HG03039 (cell line): ENCODE data around the gene ASPA.

Experiments
- ATAC-seq: cut with Tn5 transposase; IDR thresholded peaks from one replicate; pipeline ENCODE4 v1.9.1; 2021; ENCODE audit warnings: mild to moderate bottlenecking, moderate library complexity; ENCODE audit not compliant: unreplicated experiment

The ASPA gene

DNA sequence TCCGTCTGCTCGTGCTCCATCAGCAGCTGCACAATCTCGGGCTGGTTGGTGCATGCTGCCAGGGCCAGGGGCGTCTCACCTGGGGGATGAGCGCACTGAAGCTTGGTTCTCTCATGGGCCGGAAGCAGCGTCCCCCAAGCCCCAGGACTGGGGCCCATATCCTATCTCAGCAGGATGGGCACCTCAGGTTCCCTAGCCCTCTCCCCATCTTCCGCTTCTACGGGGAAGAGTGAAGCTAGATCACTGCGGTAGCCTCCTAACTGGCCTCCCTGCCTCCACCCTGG is 57.0 kb downstream of the ASPA start:
- no peak for ATAC-seq

DNA sequence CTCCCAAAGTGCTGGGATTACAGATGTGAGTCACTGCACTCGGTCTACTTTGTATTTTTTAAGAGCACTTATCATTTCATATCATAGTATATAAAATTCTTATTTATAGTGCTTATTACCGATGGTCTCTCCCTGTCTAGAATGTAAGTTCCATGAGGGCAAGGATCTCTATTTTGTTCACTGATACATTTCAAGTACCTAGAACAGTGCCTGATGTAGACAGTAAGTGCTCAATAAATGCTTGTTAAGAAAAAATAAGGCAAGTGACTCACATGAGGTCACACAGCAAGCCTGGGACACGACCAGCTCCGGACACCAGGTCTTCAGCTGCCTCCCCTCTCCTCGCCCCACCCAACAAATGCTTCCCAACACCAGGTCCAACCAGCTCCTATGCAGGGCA is 58.0 kb downstream of the ASPA start:
- no peak for ATAC-seq

DNA sequence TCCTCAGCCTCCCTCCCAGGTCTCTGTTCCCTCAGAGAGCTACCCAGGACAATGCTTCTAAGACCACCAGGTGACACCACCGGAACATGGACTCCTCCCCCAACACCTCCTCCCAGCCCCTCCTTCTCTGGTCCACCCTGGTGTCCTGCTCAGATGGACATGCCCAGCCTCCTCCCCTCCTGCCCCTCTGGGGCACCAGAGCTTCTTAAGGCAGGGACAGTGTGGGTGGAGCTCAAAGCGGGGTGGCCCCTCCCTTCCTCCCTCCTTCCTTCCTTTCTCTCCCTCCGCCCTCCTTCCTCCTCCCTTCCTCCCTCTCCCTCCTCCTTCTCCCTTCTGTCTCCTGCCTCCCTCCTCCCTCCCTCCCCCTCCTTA is 59.1 kb downstream of the ASPA start:
- no peak for ATAC-seq

DNA sequence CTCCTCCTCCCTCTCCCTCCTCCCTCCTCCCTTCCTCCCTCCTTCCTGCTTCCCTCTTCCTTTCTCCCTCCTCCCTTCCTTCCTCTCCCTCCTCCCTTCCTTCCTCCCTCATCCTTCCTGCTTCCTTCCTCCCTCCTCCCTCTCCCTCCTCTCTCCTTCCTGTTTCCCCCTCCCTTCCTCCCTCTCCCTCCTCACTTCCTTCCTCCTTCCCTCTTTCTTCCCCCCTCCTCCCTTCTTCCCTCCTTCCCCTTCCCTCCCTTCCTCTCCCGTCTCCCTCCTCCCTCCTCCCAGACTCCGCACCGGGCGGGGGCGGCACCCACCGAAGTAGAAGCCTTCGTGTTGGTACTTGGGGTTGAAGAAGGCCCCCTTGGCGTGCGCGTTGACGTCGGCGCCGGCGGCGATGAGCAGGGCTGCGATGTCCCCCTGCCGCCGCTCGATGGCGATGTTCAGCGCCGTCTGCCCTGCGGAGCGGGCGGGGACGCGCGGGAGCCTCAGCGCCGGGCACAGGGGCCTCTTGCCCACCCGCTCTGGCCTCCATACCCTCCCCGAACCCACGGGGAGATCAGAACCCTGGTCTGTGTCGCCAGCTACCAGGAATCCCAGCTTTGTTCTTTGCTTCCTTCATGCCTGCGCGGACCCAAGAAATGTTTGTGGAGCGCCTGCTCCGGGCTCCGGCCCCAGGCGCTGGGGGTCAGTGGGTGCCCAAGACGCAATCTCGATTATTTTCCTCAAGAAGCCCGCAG is 59.6 kb downstream of the ASPA start:
- ATAC-seq: no peak

DNA sequence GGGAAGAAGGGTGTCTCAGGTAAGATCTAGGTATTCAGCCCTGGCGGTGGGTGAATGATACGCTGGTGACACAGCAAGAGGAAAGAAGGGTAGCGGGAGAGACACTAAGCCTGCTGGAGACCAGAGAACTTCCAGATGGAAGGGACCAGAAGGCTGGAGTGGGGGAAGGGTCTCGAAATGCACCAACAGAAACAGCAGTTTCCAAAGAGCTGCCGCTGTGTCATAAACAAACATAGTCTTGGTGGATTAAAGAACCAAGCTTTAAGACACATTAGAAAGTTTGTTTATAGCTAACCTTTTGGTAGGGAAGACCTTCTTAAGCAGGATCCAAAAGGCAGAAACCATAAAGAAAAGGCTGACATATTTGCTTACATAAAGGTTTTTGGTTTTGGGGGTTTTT is 60.9 kb downstream of the ASPA start:
- no peak for ATAC-seq

DNA sequence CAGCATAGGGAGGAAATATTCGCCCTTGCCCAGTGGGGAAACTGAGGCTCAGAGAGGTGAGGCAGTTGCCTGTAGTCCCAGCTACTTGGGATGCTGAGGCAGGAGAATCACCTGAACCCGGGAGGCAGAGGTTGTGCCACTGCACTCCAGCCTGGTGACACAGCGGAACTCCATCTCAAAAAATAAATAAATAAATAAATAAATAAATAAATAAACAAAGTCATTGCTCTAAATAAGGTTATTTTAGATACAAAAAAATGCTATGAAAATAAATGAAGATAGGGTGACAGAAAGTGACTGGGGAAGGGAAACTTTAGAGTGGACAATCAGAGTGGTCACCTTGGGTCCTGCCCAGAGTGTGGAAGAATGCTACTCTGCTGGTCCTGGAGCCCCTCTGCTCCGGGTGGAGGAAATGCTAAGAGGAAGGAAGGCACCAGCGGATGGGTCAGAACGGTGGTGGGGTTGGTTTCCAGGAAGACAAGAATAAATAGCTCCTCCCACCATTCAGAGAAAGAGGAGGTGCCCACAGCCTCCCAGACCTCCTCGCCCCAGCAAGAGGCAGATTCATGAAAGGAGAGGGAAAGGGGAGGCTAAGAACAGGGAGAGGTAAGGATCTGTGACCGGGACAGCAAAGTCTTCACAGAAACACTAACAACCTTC is 64.2 kb downstream of the ASPA start:
- ATAC-seq: no peak

DNA sequence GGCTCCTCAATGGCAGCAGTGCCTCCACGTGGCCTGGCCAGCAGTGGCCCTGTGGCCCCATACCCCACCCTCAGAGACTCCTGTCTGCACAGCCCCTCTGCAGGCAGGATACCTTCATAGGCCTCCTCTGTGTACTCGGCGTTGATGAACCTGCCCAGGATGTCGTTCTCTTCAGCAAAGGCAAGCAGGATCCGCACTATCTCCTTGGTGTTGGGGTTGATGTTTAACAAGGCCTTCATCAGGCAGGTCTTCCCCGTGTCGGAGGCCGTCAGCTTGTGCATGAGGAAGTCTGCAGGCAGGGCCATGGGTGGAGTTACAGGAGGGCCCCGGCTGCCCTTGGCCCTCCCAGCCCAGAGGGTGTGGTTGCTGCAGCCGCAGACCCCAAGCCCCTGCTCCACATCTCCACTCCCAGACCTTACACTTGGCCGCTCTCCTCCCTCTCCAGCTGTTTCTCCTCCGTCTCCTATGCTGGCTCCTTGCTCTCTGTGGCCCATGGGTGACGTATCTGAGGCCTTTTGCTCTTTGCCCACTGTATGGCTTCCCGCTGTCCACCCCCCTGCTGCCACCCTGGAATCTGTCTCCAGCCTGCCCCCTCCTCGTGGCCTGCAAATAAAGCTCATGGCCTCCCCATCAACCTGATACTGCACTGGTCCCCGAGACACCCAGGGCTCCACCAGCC is 66.8 kb downstream of the ASPA start:
- ATAC-seq: no peak

DNA sequence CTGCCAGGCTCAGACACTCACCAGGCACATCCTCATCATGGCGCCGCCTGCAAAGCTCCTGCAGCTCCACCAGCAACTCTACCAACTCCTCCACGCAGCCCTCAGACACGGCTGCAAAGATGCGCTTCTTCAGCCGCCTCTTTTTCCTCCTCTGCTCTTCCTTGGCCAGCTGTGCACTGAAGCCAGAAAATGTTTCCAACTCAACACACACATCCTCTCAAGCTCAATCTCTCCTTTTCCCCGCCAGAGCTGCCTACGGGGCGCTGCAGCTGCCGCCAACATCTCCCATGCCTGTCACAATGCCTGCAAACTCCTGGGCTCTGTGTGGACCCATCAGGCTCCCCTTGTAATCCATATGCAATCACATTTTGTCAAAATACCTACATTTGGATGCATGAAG is 67.7 kb downstream of the ASPA start:
- ATAC-seq: no peak

DNA sequence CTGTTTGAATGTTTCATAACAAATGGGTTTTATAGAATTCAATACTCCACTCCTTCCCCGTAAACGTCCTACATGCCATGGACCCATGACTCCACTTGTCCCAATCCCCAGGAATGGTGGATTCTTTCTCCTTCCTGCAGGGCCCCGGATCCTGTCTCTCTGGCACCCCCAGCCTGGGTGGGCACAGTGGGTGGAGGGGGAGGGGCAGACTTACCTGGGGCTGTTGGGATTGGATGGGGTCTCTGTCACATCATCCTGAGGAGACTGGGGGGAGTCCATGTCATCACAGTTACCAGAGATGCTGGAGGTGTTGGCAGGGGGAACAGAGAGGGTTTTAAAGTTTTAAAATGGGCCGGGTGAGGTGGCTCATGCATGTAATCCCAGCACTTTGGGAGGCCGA is 68.6 kb downstream of the ASPA start:
- ATAC-seq: no peak

DNA sequence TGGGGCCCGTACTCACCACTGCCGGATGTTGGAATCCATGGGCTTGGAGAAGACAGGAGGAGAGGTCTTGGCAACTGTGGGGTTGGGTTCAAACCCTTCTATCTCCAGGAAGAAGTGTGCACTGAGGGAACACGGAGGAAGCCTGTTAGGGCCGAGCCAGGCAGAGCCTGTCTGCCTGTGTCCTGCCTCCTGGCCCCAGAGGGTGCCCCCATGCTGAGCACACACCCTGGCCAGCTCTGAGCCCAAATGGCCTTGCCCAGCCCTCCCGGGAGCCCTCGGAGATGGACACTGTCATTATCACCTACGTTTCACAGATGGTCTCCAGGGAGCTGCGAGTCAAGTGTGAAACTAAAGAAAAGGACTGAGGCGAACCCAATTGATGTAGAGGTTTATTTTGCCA is 69.4 kb downstream of the ASPA start:
- ATAC-seq: no peak

DNA sequence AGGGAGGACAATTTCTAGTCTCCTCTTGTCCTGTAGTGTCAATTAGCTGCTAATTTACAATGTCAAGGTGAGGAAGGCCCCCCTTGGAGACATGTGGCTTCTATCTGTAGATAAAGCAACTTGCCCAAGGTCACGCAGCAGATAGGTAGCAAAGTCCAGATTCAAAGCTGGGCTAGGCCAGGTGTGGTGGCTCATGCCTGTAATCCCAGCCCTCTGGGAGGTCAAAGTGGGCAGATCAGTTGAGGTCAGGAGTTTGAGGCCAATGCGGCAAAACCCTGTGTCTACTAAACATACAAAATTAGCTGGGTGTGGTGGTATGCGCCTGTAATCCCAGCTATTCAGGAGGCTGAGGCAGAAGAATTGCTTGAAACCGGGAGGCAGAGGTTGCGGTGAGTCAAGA is 70.7 kb downstream of the ASPA start:
- ATAC-seq: no peak

DNA sequence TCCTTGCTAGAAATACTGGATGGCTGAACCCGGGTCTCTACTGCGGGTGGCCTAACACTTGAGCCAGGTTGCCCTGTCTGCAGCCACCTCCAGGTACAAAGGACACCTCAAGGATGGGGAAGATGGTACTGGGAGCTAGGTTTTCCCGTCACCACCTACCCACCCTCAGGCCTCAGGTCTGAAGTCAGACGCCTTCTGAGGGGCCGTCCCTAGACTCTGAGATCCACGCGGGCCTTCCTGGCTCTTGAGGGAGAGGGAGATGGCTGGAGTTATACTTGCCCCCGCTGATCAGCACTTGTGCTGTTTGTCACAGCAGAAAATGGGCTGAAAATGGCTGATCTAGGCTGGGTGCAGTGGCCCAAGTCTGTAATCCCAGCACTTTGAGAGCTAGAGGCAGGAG is 71.2 kb downstream of the ASPA start:
- ATAC-seq: no peak

DNA sequence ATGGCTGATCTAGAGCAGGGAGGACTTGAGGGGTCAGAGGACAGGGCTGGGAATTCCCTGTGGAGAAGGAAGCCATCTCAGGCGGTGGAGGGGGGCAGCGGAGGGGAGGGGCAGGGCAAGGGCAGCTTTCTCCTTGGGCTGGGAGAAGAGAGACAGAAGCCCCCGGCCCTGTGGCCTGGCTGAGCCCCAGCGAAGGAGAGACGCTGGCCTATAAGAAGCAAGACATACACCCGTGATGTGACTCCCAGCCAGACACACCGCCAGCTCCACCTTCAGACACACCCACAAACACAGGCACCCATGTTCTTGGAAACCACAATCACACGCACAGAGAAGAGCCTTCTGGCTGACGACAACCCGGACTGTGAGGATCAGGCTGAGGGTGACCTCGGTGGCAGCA is 71.8 kb downstream of the ASPA start:
- ATAC-seq: no peak

DNA sequence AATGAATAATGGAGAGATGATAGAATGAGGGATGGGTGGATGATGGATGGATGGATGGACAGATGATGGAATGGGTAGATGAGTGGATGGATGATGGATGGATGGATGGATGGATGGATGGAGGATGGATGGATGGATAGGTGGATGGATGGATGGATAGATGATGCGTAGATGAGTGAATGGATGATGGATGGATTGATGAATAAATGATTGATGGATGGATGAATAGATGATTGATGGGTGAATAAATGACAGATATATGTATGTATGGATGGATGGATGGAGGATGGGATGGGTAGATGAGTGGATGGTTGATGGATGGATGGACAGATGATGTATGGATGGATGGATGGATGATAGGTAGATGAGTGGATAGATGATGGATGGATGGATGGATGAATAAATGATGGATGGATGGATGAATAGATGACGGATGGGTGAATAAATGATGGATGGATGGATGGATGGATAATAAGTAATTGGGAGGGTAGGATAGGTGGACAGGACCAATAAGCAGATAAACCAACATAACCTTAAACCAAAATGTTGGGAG is 73.9 kb downstream of the ASPA start:
- no peak for ATAC-seq

DNA sequence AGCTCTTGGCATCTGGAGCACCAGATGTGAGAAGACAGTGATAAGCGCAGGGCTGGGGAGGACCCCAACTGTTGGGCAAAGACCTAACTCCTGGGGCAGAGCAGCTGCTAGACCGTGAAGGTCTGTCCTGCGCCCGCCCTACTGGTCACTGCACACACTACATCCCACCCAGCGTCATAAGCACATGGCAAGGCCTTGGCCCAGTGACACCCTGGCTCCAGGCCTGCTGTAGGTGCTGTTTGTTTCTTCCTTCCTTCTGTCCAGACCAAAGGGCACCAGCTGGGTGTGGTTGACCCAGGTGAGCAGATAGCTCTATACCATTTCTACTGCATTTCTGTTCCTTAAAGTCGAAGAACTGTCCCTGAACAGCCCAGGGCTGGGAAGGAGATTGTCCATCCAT is 75.4 kb downstream of the ASPA start:
- ATAC-seq: no peak

DNA sequence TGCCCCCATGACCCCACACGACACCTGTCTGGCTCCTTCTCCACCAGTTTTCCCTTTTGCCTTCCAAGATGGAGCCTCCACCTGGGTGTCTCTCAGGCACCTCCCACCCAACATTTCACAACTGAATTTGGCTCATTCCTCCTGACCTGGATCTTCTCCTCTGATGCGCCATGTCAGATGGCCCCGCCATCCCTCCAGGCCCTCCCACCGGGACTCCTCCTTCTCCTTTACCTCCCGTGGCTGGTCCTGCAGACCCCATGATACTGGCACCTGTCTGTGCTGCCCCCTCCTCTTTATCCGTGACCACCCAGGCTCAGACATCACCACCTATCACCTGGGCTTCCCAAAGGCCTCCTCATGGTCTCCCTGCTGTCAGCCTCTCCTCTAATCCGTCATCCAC is 77.1 kb downstream of the ASPA start:
- no peak for ATAC-seq
